HFF-Myc (cell line): ENCODE measurements around the gene FAM171A2.

ENCODE experiments used
- DNase-seq: peaks from one replicate; pipeline ENCODE4 v3.0.0-alpha.2; 2011; ENCODE audit warnings: low read depth; ENCODE audit errors: extremely low read depth
- H3K4me3 ChIP-seq: replicated peaks from 2 replicates; pipeline ENCODE4 v1.5.1; 2011; ENCODE audit warnings: low read depth, mild to moderate bottlenecking, control low read depth, low read length
- CTCF ChIP-seq: IDR thresholded peaks from 2 replicates; pipeline ENCODE4 v1.5.1; 2012; ENCODE audit warnings: mild to moderate bottlenecking, low read depth, low read length, control low read depth; ENCODE audit errors: missing control alignments

FAM171A2 gene

GRCh38 chr17:44383363-44383762 lies 19.7 kb upstream of the FAM171A2 start:
- DNase-seq: no peak
- TF ChIP-seq CTCF: no peak
- H3K4me3 ChIP-seq: no peak overlapping the region

DNA sequence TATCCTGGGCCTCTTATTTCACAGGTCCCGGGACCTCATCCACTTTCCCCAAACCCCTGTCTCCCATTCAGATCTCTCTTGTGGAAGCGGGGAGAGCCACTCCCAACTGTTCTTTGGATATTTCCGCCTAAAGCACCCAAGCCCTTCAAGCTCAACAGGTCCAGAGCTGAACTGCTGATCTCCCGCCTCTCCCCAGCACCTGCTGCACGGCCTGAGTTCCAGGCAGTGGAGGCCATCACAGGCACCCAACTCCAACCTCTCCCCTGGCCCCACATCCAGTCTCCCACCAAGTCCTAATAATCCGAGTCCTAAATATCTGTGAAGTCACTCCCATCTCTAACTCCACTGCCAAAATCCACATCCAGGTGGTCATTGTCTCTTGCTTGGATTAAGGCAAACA lies 19.3 kb upstream of the FAM171A2 start:
- no peak for DNase-seq
- H3K4me3 ChIP-seq: no peak overlapping the region
- TF ChIP-seq CTCF: no peak

DNA sequence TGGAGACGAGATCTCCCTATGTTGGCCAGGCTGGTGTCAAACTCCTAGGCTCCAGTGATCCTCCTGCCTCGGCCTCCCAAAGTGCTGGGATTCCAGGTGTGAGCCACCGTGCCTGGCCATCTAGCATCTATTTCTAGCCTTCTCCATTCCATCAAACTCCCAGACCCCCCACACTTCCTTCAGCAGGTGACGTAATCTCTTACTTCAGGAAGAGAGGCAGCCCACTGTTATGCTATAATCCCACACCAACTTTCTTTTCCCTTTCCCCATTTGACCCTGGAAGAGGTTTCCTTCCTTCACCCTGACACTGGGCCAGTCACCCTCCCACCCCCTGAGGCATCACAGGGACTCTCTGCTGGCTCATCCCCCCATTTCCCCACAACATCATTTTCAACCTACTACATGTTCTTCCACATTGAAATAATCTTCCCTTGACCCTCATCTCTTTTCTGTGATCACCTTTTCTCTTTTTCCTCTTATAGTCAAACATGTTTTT lies 18.2 kb upstream of the FAM171A2 start:
- DNase-seq: no peak
- H3K4me3 ChIP-seq: no peak overlapping the region
- no peak for TF ChIP-seq CTCF

GRCh38 chr17:44380767-44381166 lies 17.1 kb upstream of the FAM171A2 start:
- no peak for TF ChIP-seq CTCF
- no peak overlapping the region for H3K4me3 ChIP-seq
- DNase-seq: no peak

GRCh38 chr17:44379887-44380286 lies 16.2 kb upstream of the FAM171A2 start:
- TF ChIP-seq CTCF: no peak
- no peak for DNase-seq

GRCh38 chr17:44378171-44378705 lies 14.6 kb upstream of the FAM171A2 start:
- no peak for DNase-seq
- H3K4me3 ChIP-seq: no peak overlapping the region
- no peak for TF ChIP-seq CTCF

More at GRCh38 chr17:44379887-44380286, 16.2 kb upstream of the FAM171A2 start:
- no peak overlapping the region for H3K4me3 ChIP-seq

DNA sequence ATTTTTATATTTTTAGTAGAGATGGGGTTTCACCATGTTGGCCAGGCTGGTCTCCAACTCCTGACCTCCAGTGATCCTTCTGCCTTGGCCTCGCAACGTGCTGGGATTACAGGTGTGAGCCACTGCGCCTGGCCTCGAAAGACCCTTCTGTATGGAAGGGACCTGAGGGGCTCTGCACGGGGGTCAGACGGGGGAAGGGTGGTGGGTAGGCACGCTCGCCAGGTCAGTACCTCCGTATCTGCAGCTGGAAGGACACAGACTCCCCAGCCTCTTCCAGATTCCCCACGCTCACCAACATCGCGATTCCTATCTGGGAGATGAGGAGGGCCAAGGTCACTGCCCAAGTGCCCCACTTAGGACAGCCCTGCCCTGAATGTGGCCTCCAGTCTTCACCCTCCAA lies 13.1 kb upstream of the FAM171A2 start:
- DNase-seq: no peak
- no peak for TF ChIP-seq CTCF

More for the DNA sequence above, 13.1 kb upstream of the FAM171A2 start:
- no peak overlapping the region for H3K4me3 ChIP-seq
